ENCODE data around the gene BST2. TPM values are rescaled to one million over a fixed set of nuclear protein-coding genes. Genes with fewer than 3 reads are reported as not detected.

BST2 gene
- total RNA-seq, 2 donors from 2014 or later, result 50.8 to 147 TPM

DNA sequence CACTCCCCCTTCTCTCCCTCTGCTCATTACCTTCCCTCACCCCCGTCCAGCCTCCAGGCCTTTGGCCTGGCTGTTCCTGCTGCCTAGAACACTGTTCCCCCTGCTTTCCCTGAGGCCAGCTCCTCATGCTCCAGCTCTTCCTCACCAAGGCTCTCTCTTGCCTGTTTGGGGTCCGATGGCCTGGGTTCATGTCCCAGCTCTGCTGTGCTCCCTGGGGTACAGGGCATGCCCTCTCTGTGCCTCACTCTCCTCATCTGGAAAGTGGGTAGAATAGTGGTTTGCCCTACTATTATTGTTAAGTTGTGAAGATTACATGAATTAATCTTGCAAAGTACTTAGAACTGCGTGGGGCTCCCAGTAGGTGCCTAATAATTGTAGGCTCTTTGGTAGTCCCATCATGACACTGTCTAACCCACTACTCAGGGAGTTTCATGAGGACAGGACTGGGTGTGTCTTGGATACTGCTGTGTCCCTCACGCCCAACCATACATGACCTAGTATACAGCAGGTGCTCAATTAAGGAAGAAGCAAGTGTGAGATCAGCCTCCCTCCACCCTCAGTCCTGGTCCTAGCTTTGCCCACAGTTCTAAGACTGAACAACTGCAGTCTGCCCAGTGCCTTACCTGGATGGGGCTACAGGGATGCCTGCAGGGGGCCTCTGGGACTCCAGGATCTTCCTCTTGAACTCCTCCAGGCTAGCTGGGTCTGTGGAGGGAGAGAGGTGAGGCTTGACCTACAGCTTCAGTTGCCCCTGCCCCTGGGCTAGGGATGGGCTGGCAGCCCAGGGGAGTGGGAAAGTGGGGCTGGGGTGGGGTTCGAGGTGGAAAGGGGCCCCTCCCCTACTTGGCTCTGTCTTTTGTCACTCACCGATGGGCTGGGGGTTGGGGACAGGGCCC is 45.3 kb downstream of the BST2 start:
- Histone ChIP-seq H3K27ac (ENCODE audit: low read depth, low read length) (no peak overlapping the region), H3K4me1 (ENCODE audit: control insufficient read depth, insufficient read depth, low read length) (no peaks in the 10 kb centered on the region), H3K9ac (ENCODE audit: extremely low read depth, low read length, poor library complexity, severe bottlenecking) (no peak overlapping the region), H3K4me3 (ENCODE audit: low read length) (no peak overlapping the region), H3K36me3 (ENCODE audit: control insufficient read depth, insufficient read depth, low read length) (no peaks in the 10 kb centered on the region), H3K27me3 (ENCODE audit: control insufficient read depth, insufficient read depth, low read length, poor library complexity, severe bottlenecking) (no peaks in the 10 kb centered on the region), H3K9me3 (ENCODE audit: control insufficient read depth, low read length) (no peaks in the 10 kb centered on the region)
- H3K4me3 Mint-ChIP-seq, result no peak overlapping the region
- peaks cover 11% of the 10 kb centered on the region for H3K27me3 Mint-ChIP-seq (ENCODE audit: insufficient read depth)
- TF ChIP-seq, protein P1, sequence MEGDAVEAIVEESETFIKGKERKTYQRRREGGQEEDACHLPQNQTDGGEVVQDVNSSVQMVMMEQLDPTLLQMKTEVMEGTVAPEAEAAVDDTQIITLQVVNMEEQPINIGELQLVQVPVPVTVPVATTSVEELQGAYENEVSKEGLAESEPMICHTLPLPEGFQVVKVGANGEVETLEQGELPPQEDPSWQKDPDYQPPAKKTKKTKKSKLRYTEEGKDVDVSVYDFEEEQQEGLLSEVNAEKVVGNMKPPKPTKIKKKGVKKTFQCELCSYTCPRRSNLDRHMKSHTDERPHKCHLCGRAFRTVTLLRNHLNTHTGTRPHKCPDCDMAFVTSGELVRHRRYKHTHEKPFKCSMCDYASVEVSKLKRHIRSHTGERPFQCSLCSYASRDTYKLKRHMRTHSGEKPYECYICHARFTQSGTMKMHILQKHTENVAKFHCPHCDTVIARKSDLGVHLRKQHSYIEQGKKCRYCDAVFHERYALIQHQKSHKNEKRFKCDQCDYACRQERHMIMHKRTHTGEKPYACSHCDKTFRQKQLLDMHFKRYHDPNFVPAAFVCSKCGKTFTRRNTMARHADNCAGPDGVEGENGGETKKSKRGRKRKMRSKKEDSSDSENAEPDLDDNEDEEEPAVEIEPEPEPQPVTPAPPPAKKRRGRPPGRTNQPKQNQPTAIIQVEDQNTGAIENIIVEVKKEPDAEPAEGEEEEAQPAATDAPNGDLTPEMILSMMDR (conservative IDR thresholded peaks at IDR 0.05), result no peak
- H3K4me1 Mint-ChIP-seq, result no peaks in the 10 kb centered on the region
- H3K27ac Mint-ChIP-seq, result no peak overlapping the region
- H3K36me3 Mint-ChIP-seq (ENCODE audit: low read depth), result no peaks in the 10 kb centered on the region
- peaks cover 2% of the 10 kb centered on the region for H3K9me3 Mint-ChIP-seq
- WGBS, 2 experiments (ENCODE audit: insufficient coverage in 1 of 2, insufficient read length in 1 of 2), result 84 to 100% methylated on average over 1 to 6 of the region's 6 CpGs
- no peak for DNase-seq

DNA sequence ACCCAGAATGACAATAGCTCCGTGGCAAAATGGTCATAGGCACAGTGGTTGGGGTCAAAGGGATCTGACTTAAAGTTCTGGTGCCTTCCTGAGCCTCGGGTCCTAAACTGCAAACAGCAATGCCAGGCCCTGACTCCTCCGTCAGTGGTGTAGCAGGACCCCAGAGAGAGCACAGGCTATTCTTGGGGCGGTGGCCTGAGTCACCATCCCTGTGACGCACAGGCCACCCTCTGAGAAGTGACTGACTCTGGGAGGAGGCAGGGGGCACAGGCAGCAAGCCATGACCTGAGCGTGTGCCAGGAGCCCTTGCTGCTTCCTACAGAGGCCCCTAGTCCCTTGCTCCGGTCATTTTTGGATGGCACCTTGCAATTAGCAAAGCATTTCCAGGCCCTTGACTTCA is 47.0 kb downstream of the BST2 start:
- no peak overlapping the region for H3K4me3 ChIP-seq (ENCODE audit: low read length)
- Mint-ChIP-seq H3K4me1 (no peaks in the 10 kb centered on the region), H3K27me3 (ENCODE audit: insufficient read depth) (peaks cover 7% of the 10 kb centered on the region), H3K27ac (no peak overlapping the region), H3K36me3 (ENCODE audit: low read depth) (no peaks in the 10 kb centered on the region), H3K4me3 (no peak overlapping the region), H3K9me3 (no peaks in the 10 kb centered on the region)
- H3K27me3 ChIP-seq (ENCODE audit: control insufficient read depth, insufficient read depth, low read length, poor library complexity, severe bottlenecking), result no peaks in the 10 kb centered on the region
- WGBS, 2 experiments (ENCODE audit: insufficient coverage in 1 of 2, insufficient read length in 1 of 2), result 87 to 90% methylated on average over 4 to 7 of the region's 7 CpGs
- no peaks in the 10 kb centered on the region for H3K4me1 ChIP-seq (ENCODE audit: control insufficient read depth, insufficient read depth, low read length)
- no peaks in the 10 kb centered on the region for H3K9me3 ChIP-seq (ENCODE audit: control insufficient read depth, low read length)
- no peaks in the 10 kb centered on the region for H3K36me3 ChIP-seq (ENCODE audit: control insufficient read depth, insufficient read depth, low read length)
- no peak for DNase-seq
- TF ChIP-seq, protein P1 (conservative IDR thresholded peaks at IDR 0.05), result no peak
- no peak overlapping the region for H3K9ac ChIP-seq (ENCODE audit: extremely low read depth, low read length, poor library complexity, severe bottlenecking)
- no peak overlapping the region for H3K27ac ChIP-seq (ENCODE audit: low read depth, low read length)

DNA sequence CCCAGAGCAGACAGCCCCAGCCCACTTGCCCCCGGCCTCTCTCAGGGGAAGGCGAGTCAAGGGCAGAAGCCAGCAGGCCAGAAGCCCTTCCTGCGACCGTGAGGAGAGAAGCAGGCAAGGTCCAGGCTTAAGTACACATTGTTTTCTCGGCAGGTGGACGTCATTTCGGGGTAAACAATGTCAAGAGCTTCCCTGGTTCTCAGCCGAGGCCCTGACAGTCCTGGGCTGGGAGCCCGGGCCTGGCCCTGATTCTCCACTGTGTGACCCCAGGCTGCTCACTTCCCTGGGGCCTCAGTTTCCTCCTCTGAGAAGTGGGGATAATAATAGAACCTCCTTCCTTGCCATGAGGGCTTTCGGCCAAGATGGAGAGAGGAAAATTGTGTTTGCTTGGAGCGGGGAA is 47.7 kb downstream of the BST2 start:
- Histone ChIP-seq H3K4me3 (ENCODE audit: low read length) (no peak overlapping the region), H3K9ac (ENCODE audit: extremely low read depth, low read length, poor library complexity, severe bottlenecking) (no peak overlapping the region), H3K27ac (ENCODE audit: low read depth, low read length) (no peak overlapping the region), H3K36me3 (ENCODE audit: control insufficient read depth, insufficient read depth, low read length) (no peaks in the 10 kb centered on the region), H3K9me3 (ENCODE audit: control insufficient read depth, low read length) (no peaks in the 10 kb centered on the region), H3K27me3 (ENCODE audit: control insufficient read depth, insufficient read depth, low read length, poor library complexity, severe bottlenecking) (no peaks in the 10 kb centered on the region), H3K4me1 (ENCODE audit: control insufficient read depth, insufficient read depth, low read length) (no peaks in the 10 kb centered on the region)
- no peaks in the 10 kb centered on the region for H3K9me3 Mint-ChIP-seq
- 91 to 94% methylated on average over 9 of the region's 11 CpGs for WGBS, 2 experiments (ENCODE audit: insufficient coverage in 1 of 2, insufficient read length in 1 of 2)
- peaks cover 7% of the 10 kb centered on the region for H3K27me3 Mint-ChIP-seq (ENCODE audit: insufficient read depth)
- no peaks in the 10 kb centered on the region for H3K36me3 Mint-ChIP-seq (ENCODE audit: low read depth)
- TF ChIP-seq, protein P1 (conservative IDR thresholded peaks at IDR 0.05), result no peak
- no peak overlapping the region for H3K4me3 Mint-ChIP-seq
- no peaks in the 10 kb centered on the region for H3K4me1 Mint-ChIP-seq
- DNase-seq, result no peak
- no peak overlapping the region for H3K27ac Mint-ChIP-seq

Measured in endodermal cell (in vitro differentiated cells).